ENCODE measurements around the gene DHRS12. TPM values are rescaled to one million over a fixed set of nuclear protein-coding genes. Genes with fewer than 3 reads are reported as not detected.

The DHRS12 gene
- total and polyA plus RNA-seq, 12 donors, result 4.3 to 33.9 (median 11.6) TPM

- no peak for DNase-seq
Measured at GRCh38 chr13:51831519-51831918, 27.6 kb upstream of the DHRS12 start.

GRCh38 chr13:51829568-51829899 lies 25.6 kb upstream of the DHRS12 start:
- H3K27me3 ChIP-seq, result peaks cover 4% of the 10 kb centered on the region
- no peak overlapping the region for H3K27ac ChIP-seq
- no peaks in the 10 kb centered on the region for H3K36me3 ChIP-seq (replicated peaks in 1 of 2)
- no peaks in the 10 kb centered on the region for H3K9me3 ChIP-seq (replicated peaks in 1 of 3)
- WGBS, 4 donors, result 65 to 80% (median 71%) methylated on average over 2 of the region's 2 CpGs
- H3K4me1 ChIP-seq (replicated peaks in 1 of 2), result peaks cover 0 to 19% of the 10 kb centered on the region in 2 donors
- intact Hi-C loops (cut with DNase I), result no loop called here
- no peak for DNase-seq
- no peak for TF ChIP-seq POLR2A (IDR thresholded peaks at IDR 0.05)
- TF ChIP-seq, protein P1, sequence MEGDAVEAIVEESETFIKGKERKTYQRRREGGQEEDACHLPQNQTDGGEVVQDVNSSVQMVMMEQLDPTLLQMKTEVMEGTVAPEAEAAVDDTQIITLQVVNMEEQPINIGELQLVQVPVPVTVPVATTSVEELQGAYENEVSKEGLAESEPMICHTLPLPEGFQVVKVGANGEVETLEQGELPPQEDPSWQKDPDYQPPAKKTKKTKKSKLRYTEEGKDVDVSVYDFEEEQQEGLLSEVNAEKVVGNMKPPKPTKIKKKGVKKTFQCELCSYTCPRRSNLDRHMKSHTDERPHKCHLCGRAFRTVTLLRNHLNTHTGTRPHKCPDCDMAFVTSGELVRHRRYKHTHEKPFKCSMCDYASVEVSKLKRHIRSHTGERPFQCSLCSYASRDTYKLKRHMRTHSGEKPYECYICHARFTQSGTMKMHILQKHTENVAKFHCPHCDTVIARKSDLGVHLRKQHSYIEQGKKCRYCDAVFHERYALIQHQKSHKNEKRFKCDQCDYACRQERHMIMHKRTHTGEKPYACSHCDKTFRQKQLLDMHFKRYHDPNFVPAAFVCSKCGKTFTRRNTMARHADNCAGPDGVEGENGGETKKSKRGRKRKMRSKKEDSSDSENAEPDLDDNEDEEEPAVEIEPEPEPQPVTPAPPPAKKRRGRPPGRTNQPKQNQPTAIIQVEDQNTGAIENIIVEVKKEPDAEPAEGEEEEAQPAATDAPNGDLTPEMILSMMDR (IDR thresholded peaks at IDR 0.05), result no peak
- H3K4me3 ChIP-seq, result no peak overlapping the region

More at GRCh38 chr13:51831519-51831918, 27.6 kb upstream of the DHRS12 start:
- Histone ChIP-seq H3K4me3 (no peak overlapping the region), H3K9me3 (replicated peaks in 1 of 3) (no peaks in the 10 kb centered on the region), H3K36me3 (replicated peaks in 1 of 2) (no peaks in the 10 kb centered on the region), H3K27ac (no peak overlapping the region), H3K4me1 (replicated peaks in 1 of 2) (peaks cover 0 to 2% of the 10 kb centered on the region in 2 donors), H3K27me3 (peaks cover 4% of the 10 kb centered on the region)
- no peak for TF ChIP-seq POLR2A (IDR thresholded peaks at IDR 0.05)
- TF ChIP-seq, protein P1 (IDR thresholded peaks at IDR 0.05), result no peak
- intact Hi-C loops (cut with DNase I), result no loop called here
- WGBS, 4 donors, result 88 to 94% (median 92%) methylated on average over 4 to 5 of the region's 5 CpGs

DNA sequence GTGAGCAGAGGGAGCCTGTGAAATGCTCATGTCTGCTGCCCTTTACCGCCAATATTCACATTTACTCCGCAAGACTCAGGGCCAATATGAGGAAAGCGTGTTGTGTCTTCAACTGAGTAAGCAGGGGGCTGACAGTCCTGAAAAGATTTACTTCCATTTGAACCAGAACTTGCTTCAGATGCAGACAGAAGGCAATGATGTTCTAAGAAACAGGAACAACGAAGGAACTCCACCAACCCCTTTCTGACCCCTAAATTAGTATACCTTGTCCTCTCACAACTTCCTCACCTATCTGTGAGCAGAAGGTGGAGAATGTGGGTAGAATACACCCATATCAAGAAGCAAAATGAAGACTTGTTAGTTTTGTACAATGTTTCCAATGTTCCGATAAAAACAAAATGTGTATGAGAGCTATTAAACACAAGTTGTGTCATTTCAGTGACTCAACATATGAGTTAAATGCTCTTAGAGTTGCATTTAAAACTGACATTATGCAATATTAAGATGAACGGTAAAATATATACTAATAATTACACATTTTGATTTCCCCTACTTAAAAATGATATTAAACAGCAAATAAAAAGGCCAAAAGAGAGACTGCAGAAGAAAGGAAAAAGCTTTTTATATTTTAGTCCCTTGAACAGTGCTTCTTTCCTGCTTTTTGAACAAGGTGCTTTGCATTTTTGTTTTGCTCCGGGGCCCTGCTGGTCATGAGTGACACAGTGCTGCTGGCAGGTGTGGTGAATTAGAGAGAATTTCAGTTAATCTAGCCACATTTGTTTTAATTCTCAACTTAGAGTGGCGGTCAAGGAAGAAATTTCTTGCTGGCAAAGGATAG lies 25.0 kb upstream of the DHRS12 start:
- WGBS, 4 donors, result 85 to 91% (median 87%) methylated on average over 8 of the region's 8 CpGs
- H3K27me3 ChIP-seq, result peaks cover 4% of the 10 kb centered on the region
- intact Hi-C loops (cut with DNase I), result no loop called here
- no peak overlapping the region for H3K27ac ChIP-seq
- no peaks in the 10 kb centered on the region for H3K36me3 ChIP-seq (replicated peaks in 1 of 2)
- no peak overlapping the region for H3K4me3 ChIP-seq
- TF ChIP-seq, protein P1 (IDR thresholded peaks at IDR 0.05), result no peak
- no peak for TF ChIP-seq POLR2A (IDR thresholded peaks at IDR 0.05)
- H3K4me1 ChIP-seq (replicated peaks in 1 of 2), result peaks cover 0 to 19% of the 10 kb centered on the region in 2 donors
- DNase-seq, result no peak
- no peaks in the 10 kb centered on the region for H3K9me3 ChIP-seq (replicated peaks in 1 of 3)

- no peak for TF ChIP-seq POLR2A (IDR thresholded peaks at IDR 0.05)
- TF ChIP-seq, protein P1 (IDR thresholded peaks at IDR 0.05), result no peak
Measured at GRCh38 chr13:51827254-51827653, 23.3 kb upstream of the DHRS12 start.

More at GRCh38 chr13:51827254-51827653, 23.3 kb upstream of the DHRS12 start:
- Histone ChIP-seq H3K4me1 (replicated peaks in 1 of 2) (peaks cover 0 to 19% of the 10 kb centered on the region in 2 donors), H3K27ac (no peak overlapping the region), H3K9me3 (replicated peaks in 1 of 3) (no peaks in the 10 kb centered on the region), H3K27me3 (peaks cover 4% of the 10 kb centered on the region), H3K36me3 (replicated peaks in 1 of 2) (no peaks in the 10 kb centered on the region), H3K4me3 (no peak overlapping the region)
- DNase-seq, result no peak
- intact Hi-C loops (cut with DNase I), result no loop called here
- 68 to 76% (median 72%) methylated on average over 4 of the region's 4 CpGs for WGBS, 4 donors

Data from adrenal gland (tissue), 12 donors.